Esophagus squamous epithelium (tissue), 4 donors: ENCODE data around the gene SLC10A2.

ENCODE experiments used
- POLR2A ChIP-seq, 4 donors: fragments of 450-650 bp; IDR thresholded peaks; one replicate each; pipeline ENCODE4 v1.6.1; 2017; ENCODE audit warnings: antibody characterized with exemption in 4 of 4, mild to moderate bottlenecking in 4 of 4, moderate library complexity in 3 of 4
- TF ChIP-seq, protein P1 (sequence below), 6 experiments: fragments of 450-650 bp in 4 of 6; fragments of 200-600 bp in 2 of 6; sonication (generic) in 2 of 6; IDR thresholded peaks; one replicate each; pipeline ENCODE4 v1.5.1; 2016 to 2019; ENCODE audit warnings: antibody characterized with exemption in 6 of 6, mild to moderate bottlenecking in 4 of 6, moderate library complexity in 4 of 6

DNA sequence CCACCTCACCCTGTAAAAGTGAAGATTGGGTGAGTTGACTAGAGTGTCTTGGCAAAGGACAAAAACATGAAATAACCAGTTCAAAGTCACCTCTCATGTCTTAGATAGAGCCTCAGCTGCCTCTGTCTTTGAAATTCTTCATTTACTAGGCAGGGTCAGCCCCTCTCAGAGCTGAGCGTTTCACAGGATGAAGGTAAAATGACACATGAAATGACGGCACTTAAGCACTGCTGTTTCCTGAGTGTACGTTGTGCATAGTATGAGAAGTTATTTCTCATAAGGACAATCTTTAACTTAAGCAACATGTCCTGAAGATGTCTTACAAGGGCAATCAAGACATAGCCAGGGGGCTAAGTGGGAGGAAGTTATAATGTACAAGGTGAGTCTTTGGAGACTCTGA lies 32.3 kb upstream of the SLC10A2 start:
- TF ChIP-seq POLR2A (IDR thresholded peaks at IDR 0.05): no peak
- TF ChIP-seq, protein P1, sequence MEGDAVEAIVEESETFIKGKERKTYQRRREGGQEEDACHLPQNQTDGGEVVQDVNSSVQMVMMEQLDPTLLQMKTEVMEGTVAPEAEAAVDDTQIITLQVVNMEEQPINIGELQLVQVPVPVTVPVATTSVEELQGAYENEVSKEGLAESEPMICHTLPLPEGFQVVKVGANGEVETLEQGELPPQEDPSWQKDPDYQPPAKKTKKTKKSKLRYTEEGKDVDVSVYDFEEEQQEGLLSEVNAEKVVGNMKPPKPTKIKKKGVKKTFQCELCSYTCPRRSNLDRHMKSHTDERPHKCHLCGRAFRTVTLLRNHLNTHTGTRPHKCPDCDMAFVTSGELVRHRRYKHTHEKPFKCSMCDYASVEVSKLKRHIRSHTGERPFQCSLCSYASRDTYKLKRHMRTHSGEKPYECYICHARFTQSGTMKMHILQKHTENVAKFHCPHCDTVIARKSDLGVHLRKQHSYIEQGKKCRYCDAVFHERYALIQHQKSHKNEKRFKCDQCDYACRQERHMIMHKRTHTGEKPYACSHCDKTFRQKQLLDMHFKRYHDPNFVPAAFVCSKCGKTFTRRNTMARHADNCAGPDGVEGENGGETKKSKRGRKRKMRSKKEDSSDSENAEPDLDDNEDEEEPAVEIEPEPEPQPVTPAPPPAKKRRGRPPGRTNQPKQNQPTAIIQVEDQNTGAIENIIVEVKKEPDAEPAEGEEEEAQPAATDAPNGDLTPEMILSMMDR (IDR thresholded peaks at IDR 0.05): no peak
